ENCODE data around the gene NPAS2. TPM values are rescaled to one million over a fixed set of nuclear protein-coding genes. Genes with fewer than 3 reads are reported as not detected.

The NPAS2 gene
- total and polyA plus RNA-seq, 2 of the 8 experiments (the other 6 are each of a cell fraction or from before 2014, with no cell fraction given) = 1.8 to 1.9 TPM

DNA sequence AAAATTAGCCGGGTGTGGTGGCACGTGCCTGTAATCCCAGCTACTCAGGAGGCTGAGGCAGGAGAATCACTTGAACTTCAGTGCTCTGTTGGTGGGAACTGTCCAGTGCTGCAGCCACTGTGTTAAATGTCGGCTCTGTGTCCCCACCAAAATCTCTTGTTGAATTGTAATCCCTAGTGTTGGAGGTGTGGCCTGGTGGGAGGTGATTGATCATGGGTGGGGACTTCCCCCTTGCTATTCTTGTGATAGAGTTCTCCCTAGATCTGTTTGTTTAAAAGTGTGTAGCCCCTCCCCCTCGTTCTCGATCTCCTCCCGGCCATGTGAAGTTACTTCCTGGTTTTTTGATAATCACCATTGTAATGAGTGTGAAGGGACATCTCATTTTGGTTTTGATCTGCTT lies 172.3 kb downstream of the NPAS2 start:
- Histone ChIP-seq H2BK120ac (replicated peaks; ENCODE audit: low read depth, low read length) (no peak overlapping the region), H3K18ac (ENCODE audit: extremely low read depth, low read length) (no peak overlapping the region), H3K23ac (ENCODE audit: insufficient read length) (no peak overlapping the region), H2BK5ac (ENCODE audit: low read depth, low read length) (no peak overlapping the region), H3K4ac (replicated peaks; ENCODE audit: insufficient read length, low read depth, low read length) (no peak overlapping the region), H2BK20ac (ENCODE audit: low read length) (no peak overlapping the region), H3K27me3 (replicated peaks in 1 of 4; ENCODE audit: control insufficient read depth in 3 of 4, extremely low read depth in 1 of 4, insufficient read depth in 3 of 4, low read length in 3 of 4) (no peaks in the 10 kb centered on the region), H2AFZ (ENCODE audit: low read length) (no peak overlapping the region), H2BK15ac (ENCODE audit: low read length) (no peak overlapping the region), H4K5ac (ENCODE audit: insufficient read length, low read depth, low read length) (no peak overlapping the region), H2AK5ac (ENCODE audit: low read depth, low read length) (no peak overlapping the region), H3K4me1 (replicated peaks in 1 of 4; ENCODE audit: control insufficient read depth in 3 of 4, insufficient read depth in 4 of 4, low read length in 3 of 4) (peaks cover 0 to 2% (median under 1%) of the 10 kb centered on the region in 4 experiments; a peak in 2 of 7 replicates), H4K8ac (ENCODE audit: extremely low read depth, insufficient read depth, low read length) (no peak overlapping the region), H3K9me3 (ENCODE audit: insufficient read depth in 2 of 2, low read depth in 1 of 2, low read length in 1 of 2) (no peaks in the 10 kb centered on the region), H3K9ac (replicated peaks in 1 of 4; ENCODE audit: extremely low read depth in 1 of 4, low read depth in 3 of 4, low read length in 3 of 4) (no peak overlapping the region), H3K36me3 (ENCODE audit: control insufficient read depth in 2 of 4, insufficient read depth in 4 of 4, low read length in 3 of 4) (no peaks in the 10 kb centered on the region), H3K27ac (ENCODE audit: low read depth, low read length) (no peak overlapping the region), H3K4me3 (ENCODE audit: extremely low read depth in 1 of 4, insufficient read depth in 2 of 4, low read depth in 3 of 4, low read length in 4 of 4) (no peak overlapping the region), H4K91ac (replicated peaks; ENCODE audit: insufficient read length, low read length) (no peak overlapping the region), H3K14ac (ENCODE audit: insufficient read length) (no peak overlapping the region), H3K4me2 (ENCODE audit: insufficient read depth in 1 of 2, low read depth in 2 of 2, low read length in 2 of 2) (no peak overlapping the region), H3K79me2 (ENCODE audit: control insufficient read depth in 1 of 2, insufficient read depth in 2 of 2, low read length in 2 of 2) (no peaks in the 10 kb centered on the region), H3K56ac (replicated peaks; ENCODE audit: insufficient read length, low read depth, low read length) (no peak overlapping the region), H2BK12ac (ENCODE audit: low read depth, low read length) (no peak overlapping the region), H3K79me1 (ENCODE audit: low read depth, low read length) (no peaks in the 10 kb centered on the region), H4K20me1 (replicated peaks in 1 of 2; ENCODE audit: control insufficient read depth in 1 of 2, insufficient read depth in 2 of 2, low read length in 2 of 2) (no peaks in the 10 kb centered on the region), H3K23me2 (ENCODE audit: low read depth, low read length) (no peaks in the 10 kb centered on the region)
- ChIA-PET POLR2A (ENCODE audit: partially characterized antibody) (interaction anchor here (7.0 kb wide), 1 partner anchor 12 kb away, joined by 63 read pairs; the partner anchor contains the start of gene RPL31), CTCF (ENCODE audit: partially characterized antibody) (interaction anchor here (1.4 to 2.7 kb wide), 2 partner anchors 262 to 385 kb away, joined by 3 to 14 read pairs; no protein-coding TSS in a partner anchor)
- 86% methylated on average over 6 of the region's 6 CpGs; no CpG with 5 or more reads in 1 of the 2 experiments for WGBS, 2 experiments (ENCODE audit: extremely low coverage in 1 of 2, insufficient coverage in 1 of 2, insufficient read length in 1 of 2, insufficient replicate concordance in 2 of 2, low coverage in 1 of 2, low lambda C conversion rate in 2 of 2, missing lambda C conversion rate in 1 of 2)
- FAIRE-seq (no peak), DNase-seq (ENCODE audit: low read depth in 1 of 2, low spot score in 2 of 2) (no peak)
- TF ChIP-seq HDAC6 (IDR thresholded peaks at IDR 0.05; ENCODE audit: low read depth, low read length) (no peak), RXRA (IDR thresholded peaks at IDR 0.05; ENCODE audit: insufficient read depth, low read depth, low read length) (no peak), RBBP5 (IDR thresholded peaks at IDR 0.05; ENCODE audit: borderline replicate concordance, low read depth, low read length) (no peak), PHF8 (conservative IDR thresholded peaks at IDR 0.05; ENCODE audit: low read depth, low read length) (no peak), BCL11A (IDR thresholded peaks at IDR 0.05; ENCODE audit: low read depth in 2 of 2, low read length in 2 of 2) (no peak), BRCA1 (IDR thresholded peaks at IDR 0.05; ENCODE audit: low read depth, low read length) (no peak), CREB1 (IDR thresholded peaks at IDR 0.05) (no peak), RAD21 (IDR thresholded peaks at IDR 0.05 in 1 of 2, conservative IDR thresholded peaks at IDR 0.05 in 1 of 2; ENCODE audit: low read depth in 2 of 2, low read length in 2 of 2) (no peak), CHD2 (IDR thresholded peaks at IDR 0.05; ENCODE audit: low read length) (no peak), SAP30 (IDR thresholded peaks at IDR 0.05; ENCODE audit: insufficient read depth, insufficient replicate concordance, low read length) (no peak), RNF2 (IDR thresholded peaks at IDR 0.05; ENCODE audit: borderline replicate concordance, low read depth, low read length, missing control alignments, poor library complexity, severe bottlenecking) (no peak), TBP (IDR thresholded peaks at IDR 0.05; ENCODE audit: low read depth, low read length) (no peak)
- TF ChIP-seq, protein P1, sequence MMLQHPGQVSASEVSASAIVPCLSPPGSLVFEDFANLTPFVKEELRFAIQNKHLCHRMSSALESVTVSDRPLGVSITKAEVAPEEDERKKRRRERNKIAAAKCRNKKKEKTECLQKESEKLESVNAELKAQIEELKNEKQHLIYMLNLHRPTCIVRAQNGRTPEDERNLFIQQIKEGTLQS (IDR thresholded peaks at IDR 0.05; ENCODE audit: insufficient read depth, low read depth, low read length) = no peak

All from H1 (cell line).